ENCODE measurements around the gene LSG1. TPM values are rescaled to one million over a fixed set of nuclear protein-coding genes. Genes with fewer than 3 reads are reported as not detected.

The LSG1 gene
- total and polyA plus RNA-seq, 9 of the 15 experiments (the other 6 are each of a cell fraction or from before 2014, with no cell fraction given), result 14.9 to 73.7 (median 46.7) TPM

- TF ChIP-seq ADNP (tag; IDR thresholded peaks at IDR 0.05), result no peak
- no peak for TF ChIP-seq TCFL5 (CRISPR knock-in tag; conservative IDR thresholded peaks at IDR 0.05)
- no peak for TF ChIP-seq DEAF1 (CRISPR knock-in tag; IDR thresholded peaks at IDR 0.05)
- TF ChIP-seq ZNF316 (IDR thresholded peaks at IDR 0.05), result no peak
- no peak for TF ChIP-seq PHF20 (IDR thresholded peaks at IDR 0.05; ENCODE audit: partially characterized antibody)
- TF ChIP-seq FOXP4 (CRISPR knock-in tag; IDR thresholded peaks at IDR 0.05; ENCODE audit: borderline replicate concordance), result no peak
- TF ChIP-seq ZBTB34 (CRISPR knock-in tag; IDR thresholded peaks at IDR 0.05), result no peak
- TF ChIP-seq CEBPG (CRISPR knock-in tag; IDR thresholded peaks at IDR 0.05), result no peak
- no peak for TF ChIP-seq CEBPG (tag; conservative IDR thresholded peaks at IDR 0.05 in 1 of 2, IDR thresholded peaks at IDR 0.05 in 1 of 2)
- TF ChIP-seq KAT7 (CRISPR knock-in tag; IDR thresholded peaks at IDR 0.05; ENCODE audit: borderline replicate concordance), result no peak; the same call in 1 of the 2 replicates
- TF ChIP-seq NFIC (IDR thresholded peaks at IDR 0.05), result no peak
- no peak for TF ChIP-seq KLF6 (CRISPR knock-in tag; IDR thresholded peaks at IDR 0.05; ENCODE audit: borderline replicate concordance)
- TF ChIP-seq BRD4 (IDR thresholded peaks at IDR 0.05), result no peak
- no peak for TF ChIP-seq NELFE (IDR thresholded peaks at IDR 0.05; ENCODE audit: insufficient read depth, insufficient read length)
- no peak for TF ChIP-seq CREB5 (CRISPR knock-in tag; IDR thresholded peaks at IDR 0.05)
Measured at GRCh38 chr3:194685718-194686413, 13.9 kb upstream of the LSG1 start, which contains the start of gene FAM43A (continued).

Measured in K562 (cell line).